Mesenteric fat pad (tissue), 1 donor: ENCODE data around the gene PTRHD1. TPM values are rescaled to one million over a fixed set of nuclear protein-coding genes. Genes with fewer than 3 reads are reported as not detected.
"Not testable (repeated sequence)": the region's sequence is repeated elsewhere in the genome, so short reads cannot be mapped to it uniquely, and the experiment has no call there.

Experiments
- DNase-seq: peaks from one replicate; pipeline ENCODE4 v3.0.0-alpha.2; 2020; ENCODE audit warnings: low spot score
- long read RNA-seq: library from polyadenylated mRNA; unstranded; transcript quantifications from one replicate; pipeline ENCODE4 v2.0.0, GENCODE V29; 2020
- total RNA-seq: library from RNA; stranded (reverse); fragmentation: NEBNext Ultra II Directional; extraction: Animal tissue kit (Norgen Biotek cat#: 25700); gene quantifications from one replicate; pipeline ENCODE4 v1.2.1, GENCODE V29; 2021
- donor health status: DM: yes; HTN: yes; CAD: no.

The PTRHD1 gene, protein sequence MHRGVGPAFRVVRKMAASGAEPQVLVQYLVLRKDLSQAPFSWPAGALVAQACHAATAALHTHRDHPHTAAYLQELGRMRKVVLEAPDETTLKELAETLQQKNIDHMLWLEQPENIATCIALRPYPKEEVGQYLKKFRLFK
- 12.9 TPM for total RNA-seq
- long read RNA-seq, transcript PTRHD1-201 (2 exons, 1,105 nt): major isoform, 8 of 8 reads
- long read RNA-seq, partial matches to known transcripts: 0 of 8 reads
- long read RNA-seq, other reads (novel, unspliced or antisense): 0 of 8 reads

DNA sequence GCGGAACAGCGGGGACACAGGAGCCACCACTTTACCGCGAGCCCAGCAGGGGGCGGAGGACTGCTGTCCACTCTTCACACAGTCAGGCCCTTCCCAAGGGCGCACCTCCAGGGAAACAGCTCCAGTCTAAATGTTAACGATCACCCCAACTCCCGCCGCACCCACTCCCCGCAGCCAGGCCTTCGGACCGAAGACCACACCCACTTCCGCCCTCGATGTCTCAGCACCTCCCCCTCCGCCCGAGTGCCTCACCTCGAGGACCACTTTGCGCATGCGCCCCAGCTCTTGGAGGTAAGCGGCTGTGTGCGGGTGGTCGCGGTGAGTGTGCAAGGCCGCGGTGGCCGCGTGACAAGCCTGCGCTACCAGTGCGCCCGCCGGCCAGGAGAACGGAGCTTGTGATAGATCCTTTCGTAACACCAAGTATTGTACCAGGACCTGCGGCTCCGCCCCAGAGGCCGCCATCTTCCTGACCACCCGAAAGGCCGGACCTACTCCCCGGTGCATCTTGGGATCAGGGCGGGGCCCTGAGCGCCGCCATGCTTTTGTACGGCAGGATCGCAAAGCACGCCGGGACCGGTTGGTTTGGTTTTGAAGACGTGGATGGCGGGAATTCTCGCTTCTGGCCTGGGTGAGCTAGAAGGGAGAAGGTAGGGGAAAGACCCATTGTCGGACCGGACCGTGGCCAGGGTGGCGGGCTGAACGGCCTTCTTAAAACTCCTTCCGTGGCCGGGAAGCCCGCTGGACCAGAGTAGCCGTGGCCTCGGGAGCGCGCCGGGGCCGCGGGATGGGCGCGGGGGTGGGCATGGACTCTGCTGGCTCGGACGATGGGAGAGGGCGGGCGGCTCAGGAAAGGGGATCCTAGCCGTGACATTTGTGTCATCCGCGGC is at the start of gene PTRHD1, which contains the start of gene CENPO:
TSS of gene PTRHD1 (minus strand) at position 518 of the 887 bp plus-strand sequence. CDS start at position 504, 14 bp downstream.
TSS of gene CENPO (plus strand) at position 552 of the 887 bp plus-strand sequence. CDS start 495 bp downstream, outside the sequence.
- DNase-seq: peak; percentile 97

DNA sequence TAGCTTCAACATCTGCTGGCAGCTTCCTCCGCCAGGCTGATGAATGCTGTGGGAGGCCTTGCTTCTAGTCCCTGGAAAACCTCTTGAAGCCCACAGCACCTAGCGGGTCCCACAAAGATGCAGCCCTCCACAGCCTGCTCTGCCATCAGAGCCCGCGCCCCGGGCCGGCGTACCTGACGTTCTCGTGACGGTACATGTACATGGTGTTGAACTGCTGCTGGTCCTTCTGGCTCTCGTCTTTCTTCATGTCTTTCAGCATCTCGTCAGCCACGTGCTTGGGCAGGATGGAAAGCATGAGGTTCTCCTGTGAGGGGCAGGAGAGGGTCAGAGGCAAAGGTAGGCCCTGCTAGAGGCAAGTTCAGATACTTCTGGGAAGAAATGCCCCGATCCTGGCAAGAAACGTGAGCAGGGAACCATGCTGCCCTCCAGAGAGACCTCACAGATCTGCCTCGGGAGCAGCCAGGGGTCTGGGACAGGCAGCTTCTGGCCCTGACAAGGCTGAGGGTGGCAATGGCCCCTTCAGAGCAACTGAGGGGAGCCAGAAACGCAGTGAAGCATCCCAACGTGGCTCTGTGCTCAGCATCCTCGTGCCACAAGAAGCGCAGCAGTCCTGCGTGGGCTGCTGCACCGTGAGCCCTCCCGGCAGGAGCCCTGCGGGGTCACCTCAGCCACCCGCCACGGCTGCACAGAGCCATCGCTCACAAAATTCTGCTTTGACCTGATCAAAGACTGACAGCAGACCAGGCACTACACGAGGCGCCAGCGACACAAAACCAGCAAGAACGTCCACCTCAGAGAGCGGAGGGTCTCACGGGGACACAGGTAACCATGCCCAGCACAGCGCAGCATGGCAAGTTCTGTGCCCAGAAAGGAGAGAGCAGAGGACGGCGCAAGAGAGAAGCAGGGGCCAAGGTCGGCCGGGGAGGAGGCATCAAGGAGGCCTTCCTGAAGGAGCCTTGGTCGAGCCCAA is 49.2 kb upstream of the PTRHD1 start:
- no peak for DNase-seq

DNA sequence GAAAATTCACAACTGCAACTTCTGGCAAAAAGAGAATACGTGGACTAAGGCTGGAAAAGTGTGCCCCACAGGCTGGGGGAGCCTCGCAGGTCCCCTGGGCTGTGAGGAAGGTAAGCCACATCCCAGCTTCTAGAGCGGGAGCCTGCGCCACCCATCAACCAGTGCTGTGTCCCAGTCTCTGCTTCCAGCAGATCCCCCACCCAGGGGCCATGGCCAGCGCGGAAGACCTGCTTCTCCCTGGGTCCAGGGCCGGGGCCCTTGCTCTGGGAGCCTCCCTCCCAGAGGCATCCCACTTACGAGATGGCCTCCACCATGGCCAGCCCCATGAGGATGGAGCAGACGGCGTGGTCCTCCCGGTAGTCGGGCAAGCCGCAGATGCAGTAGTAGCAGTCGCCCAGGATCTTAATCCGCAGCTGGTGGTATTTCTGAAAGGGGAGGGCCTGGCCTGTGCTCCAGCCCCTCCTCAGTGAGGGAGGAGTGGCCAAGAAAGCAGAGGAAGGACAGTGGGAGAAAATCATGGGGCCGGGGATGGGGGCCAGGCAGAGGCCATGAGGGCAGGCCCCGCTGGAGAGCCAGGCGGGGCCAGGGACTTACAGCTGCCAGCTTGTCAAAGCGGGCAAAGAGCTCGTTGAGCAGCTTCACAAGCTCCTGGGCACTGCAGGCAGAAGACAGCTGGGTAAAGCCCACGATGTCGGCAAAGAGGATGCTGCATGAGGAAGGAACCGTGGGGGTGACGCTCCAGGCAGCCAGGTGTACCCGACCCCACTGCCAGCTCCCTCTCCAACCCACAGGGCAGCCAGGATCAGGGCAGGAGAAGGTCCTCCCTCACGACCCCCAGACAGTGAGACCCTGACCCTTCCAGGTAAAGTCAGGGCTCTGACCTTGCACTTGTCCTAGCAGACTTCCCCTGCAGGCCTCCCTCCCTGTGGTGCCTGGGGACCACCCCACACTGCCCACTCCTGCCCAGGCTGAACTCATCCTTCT is 48.1 kb upstream of the PTRHD1 start:
- no peak for DNase-seq

DNA sequence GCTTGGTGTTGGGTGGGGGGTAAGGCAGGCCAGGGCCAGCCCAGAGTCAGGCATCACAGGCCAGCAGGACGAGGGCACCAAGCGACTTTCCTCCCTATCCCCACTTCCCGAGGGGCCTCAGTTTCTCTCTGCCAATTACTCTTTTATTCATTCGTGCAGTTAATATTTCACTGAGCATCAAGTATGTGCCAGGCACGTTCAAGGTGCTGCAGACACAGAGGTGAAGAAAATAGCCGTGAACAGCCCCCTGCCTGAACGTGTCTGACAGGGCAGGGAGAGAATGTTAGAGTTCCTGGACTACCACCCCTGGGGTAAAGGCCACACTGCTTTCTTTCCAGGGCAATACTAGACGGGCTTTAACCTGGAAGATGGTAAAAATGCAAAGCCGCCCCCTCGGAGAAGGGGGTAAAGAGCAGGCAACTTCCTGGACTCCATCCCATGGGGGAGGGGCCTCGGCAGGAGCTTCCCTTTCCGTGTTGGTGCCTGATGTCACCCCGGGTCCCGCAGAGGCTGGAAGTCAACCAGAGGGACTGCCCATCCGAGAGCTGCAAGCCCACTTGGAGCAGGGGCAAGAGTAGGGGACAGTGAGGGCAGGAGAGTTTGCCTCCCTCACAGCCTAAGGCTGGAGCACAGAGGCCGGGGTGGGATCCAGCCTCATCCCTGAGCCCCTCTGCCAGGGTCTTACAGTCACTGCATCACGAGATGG is 47.1 kb upstream of the PTRHD1 start:
- no peak for DNase-seq

DNA sequence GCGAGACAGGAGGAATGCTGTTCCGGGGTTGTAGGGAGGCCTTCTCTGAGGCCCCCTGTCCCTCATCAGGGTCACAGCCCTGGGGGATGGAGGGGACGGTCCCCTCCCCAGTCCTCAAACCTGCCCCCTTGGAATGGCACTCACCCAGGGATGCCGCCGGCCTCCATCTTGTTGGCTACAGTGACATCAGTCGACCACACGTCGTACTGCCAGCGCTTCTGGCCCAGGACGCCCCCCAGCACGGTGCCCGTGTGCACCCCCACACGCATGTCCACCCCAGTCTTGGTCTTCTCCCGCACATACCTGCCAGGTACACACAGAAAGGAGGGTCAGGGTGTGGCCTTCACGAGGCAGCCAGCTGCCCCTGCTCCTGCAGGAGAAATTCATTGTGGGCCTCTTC is 46.5 kb upstream of the PTRHD1 start:
- no peak for DNase-seq

DNA sequence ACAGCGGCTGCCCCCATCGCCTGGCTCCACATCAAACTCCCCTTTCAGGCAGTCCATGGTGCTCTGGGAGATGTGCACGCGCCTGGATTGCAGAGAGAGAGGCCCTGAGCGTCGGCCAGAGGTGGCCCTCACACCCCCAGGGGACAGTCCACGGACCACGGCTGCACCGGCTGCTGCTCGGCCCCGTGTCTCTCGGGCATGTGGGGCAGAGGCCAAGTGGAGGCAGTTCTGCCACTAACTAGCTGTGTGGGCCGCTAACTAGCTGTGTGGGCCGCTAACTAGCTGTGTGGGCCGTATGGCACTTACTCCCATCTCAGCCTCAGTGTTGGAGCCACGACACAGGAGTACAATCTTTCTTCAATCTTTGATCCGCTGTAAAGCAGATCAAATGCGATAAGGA is 45.4 kb upstream of the PTRHD1 start:
- DNase-seq: no peak

DNA sequence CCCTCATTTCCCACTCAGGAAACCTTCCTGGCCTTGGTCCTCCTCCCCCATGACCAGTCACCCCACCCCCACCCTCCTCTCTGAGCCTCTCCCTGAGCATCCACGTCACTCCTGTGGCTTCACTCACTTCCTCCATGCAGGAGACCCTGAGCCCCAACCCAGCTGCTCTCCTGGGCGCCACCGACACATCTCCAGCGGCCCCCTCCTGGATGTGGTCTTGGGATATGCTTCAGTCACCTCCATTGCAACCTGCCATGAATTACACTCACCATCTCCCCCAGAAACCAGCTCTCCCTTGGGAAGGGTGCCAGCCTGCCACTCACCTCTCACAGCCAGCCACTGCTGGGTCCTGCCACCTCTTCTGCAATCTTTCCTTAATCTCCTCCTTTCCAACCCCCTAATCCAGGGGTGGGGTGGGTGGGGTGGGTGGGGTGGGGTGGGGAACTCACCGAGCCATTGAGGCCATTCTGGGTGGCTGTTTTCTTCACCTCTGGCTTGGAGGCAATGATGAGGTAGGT is 44.9 kb upstream of the PTRHD1 start:
- no peak for DNase-seq

DNA sequence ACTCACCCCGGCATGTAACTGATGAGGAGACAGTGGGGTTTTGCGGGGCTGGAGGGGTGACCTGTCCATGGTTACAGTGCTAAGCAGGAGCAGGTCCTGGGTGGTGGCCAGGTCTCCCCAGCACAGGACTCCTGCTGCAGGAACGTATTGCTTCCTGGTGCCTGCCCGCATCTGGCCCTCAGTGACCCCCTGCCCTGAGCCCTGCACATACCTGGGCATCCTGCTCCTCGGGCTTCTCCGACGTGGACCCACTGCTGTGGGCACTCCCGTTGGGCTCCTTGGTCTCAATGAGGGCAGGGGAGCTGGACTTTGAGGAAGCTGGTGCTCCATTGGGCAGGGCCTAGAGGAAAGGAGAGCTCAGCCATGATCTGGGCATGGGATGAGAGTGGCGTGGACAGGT is 43.5 kb upstream of the PTRHD1 start:
- DNase-seq: no peak

DNA sequence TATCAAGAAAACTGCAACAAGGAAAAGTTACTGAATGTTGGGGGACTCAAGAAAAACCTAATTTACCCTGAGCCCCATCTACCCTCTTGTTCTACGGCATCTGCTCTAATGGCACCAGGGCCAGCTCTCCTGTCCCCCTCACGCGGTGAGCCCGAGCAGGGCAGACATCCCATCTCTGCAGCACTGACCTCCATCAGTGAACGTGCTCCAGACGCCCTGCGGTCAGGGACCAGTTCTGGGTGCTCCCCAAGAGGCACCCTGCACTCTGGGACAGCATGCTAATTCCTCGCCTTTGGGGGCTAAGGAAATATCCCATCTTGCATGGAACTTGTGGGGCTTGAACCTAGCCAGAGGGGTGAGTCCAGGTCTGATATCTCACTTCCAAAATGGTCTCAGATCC is 43.0 kb upstream of the PTRHD1 start:
- DNase-seq: no peak

DNA sequence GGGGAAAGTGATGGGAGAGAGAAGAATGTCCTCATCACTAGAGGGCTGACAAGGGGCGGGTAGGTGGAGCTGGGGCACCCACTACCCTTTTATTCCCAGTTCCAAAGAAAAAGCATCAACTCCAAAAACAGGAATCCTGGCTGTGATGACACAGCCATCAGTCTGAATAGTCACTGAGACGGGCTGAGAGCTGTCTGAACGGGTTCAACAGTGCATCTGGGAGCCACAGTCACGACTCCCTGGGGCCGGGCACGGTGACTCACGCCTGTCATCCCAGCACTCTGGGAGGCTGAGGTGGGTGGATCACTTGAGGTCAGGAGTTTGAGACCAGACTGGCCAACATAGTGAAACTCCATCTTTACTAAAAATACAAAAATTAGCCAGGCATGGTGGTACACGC is 42.2 kb upstream of the PTRHD1 start:
- not testable (repeated sequence) for DNase-seq

DNA sequence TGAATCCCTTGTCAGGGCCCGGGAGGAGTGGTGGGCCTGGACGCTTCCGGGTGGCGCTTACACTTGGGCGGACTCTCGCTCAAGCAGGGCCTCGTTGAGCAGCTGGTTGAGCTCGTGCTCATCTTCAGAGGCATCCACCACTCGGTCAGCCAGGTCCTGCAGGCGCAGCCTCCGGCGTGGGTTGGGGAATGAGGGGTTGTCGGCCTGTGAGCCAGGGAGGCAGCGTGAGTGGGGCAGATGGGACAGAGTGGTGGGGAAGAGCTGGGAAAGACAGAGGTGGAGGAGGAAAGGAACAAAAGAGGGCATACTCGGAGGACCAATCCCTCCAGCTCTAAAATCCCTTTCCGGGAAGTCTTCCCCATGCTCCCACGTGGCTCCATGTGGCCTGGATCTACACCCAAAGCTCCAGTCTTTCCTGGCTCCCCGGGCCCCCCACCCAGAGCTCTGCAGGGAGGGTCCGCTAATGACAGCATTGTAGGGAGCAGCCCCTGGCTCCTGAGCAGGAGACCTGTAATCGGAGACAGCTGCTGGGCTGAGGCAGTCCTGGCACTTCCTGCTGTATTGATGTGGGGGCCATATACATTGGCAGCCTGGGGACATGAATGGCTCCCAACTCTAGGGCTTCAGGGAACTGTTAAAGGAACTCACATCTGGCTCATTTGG is 41.7 kb upstream of the PTRHD1 start:
- no peak for DNase-seq

DNA sequence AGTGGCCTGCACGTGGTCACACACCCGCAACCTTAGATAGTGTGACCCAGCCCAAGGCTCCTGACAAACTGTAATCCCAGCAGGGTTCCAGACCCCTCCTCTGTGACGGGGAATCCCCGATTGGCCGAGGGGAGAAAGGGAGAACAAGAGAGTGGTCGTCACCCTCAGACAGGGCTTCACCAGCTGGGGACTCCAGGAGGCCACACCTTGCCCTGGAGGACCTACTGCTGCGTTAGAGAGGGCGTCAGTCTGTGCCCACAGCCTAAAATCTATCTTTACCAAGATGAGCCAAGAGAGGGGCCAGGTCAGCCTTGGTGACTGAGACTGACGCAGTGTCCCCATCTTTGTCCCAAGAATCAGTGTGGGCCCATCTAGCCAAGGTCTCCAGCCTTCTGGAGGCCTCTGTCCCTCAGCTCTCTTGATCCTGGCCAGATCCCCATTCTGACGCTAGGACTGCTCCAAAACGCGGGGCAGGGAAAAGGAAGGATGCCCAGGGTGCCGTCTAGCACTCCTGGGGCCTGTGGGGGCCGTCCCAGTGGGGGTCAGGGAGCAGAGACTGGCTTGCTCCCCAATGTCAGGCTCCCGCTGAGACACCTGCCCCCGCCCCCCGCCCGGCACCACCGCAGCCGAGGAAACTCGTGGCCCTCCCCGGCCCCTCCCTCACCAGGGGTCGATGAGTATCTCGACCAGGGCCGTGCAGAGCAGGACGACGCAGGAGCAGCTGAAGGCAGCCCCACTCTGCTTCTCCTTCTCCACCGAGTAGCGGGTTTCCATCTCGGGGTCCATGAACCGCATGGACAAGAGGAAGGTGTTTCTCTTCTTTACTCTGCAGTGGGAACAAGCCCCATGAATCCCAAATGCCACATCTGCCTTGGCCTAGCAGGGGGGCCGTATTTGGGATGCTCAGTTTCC is 40.9 kb upstream of the PTRHD1 start:
- DNase-seq: no peak

DNA sequence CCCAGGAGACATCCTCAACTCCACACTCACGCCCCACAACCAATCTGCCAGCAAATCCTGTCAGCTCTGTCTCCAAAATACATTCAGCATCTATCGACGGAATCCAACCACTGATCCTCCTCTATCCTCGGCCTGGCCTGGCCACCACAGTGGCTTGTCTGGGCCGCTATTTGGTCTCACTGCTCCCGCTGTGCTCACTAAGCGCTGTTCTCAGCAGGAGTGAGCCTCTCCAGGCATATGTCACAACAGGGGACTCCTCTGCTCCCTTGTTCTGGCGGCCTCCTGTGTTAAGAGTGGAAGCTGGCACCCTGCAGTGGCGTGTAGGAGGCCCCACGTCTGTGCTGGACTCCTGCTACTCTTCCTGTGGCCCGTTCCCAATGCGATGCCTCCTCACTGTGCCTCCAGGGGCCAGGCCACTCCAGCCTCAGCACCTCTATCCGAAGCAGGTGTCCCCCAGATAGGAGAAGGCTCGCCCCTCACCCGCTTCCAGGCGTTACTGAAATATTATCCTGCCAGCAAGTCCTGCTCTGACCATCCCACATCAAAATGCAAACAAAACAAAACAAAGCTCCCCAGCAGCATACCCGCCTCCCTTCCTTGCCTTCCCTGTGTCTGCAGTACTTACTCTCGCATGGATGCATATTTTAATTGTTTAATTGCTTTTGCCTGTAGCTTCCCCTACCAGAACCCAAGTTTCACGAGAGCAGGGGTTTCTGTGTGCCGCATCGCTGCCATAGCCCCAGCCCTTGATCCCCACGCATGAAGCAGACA is 39.9 kb upstream of the PTRHD1 start:
- no peak for DNase-seq

DNA sequence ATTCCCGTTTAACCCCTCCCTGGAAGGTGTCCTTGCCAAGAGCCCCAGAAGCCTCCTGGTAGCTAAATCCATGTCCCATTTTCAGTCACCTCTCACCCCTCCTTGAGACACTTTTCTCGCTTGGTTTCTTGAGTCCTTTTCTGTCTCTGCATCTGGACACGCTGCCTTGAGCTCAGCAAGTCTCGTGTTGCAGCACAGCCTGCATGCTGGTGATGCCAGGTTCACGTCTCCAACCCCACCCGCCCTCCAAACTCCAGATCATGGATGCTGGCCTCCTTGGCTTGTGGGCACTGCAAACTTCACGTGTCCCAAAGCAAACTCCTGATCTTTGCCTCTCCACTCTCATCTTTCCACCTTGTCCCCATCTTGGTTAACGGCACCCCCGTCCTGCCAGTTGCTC is 39.3 kb upstream of the PTRHD1 start:
- DNase-seq: no peak

DNA sequence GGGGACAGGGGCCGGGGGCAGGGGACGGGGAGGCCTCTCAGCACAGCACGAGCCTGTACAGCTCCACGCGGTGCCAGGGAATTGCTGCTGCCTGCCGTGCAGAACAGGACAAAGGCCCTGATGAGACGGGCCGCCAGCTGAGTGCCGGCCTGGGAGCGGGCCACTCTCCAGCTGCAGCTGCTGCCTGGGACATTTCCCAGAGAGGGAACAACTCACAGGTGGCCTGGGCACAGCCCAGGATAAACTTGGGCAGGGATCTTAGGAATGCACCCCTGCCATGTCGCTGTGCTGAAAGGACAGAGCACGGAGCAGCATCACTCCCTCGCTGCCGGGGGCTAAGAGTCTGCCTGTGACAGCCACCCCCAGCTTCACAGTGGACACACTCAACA is 38.9 kb upstream of the PTRHD1 start:
- peak; percentile 71 for DNase-seq

DNA sequence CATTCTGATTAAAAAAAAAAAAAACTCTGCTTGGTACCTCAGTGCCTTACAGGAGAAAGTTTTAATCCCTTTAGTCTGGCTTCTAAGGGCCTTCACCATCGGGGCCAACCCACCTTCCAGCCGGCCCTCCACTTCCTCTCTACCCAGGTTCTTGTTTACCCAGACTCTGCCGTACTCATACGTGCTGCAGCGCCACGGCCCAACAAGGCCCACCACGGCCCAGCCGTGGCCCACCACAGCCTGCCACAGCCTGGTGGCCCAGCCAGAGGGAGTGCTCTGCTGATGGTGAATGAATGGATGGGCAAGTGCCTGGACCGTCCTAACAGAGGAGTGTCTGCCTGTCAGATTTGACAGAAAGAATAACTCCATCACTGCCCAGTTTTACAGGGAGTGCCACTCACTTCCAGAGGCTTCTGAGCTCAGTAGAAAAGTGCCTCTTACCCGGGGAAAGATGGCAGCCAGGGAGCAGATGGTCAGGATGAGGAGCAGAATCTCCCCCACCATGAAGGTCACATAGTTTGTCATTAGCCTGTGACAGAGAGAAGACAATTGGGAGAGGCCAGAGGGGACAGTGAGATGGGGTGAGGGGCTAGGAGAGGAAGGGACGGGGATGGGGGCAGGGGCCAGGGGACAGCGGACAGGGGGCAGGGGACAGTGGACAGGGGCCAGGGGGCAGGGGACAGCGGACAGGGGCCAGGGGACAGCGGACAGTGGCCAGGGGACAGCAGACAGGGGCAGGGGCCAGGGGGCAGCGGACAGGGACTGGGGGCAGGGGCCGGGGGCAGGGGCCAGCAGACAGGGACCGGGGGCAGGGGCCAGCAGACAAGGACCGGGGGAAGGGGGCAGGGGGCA is 38.3 kb upstream of the PTRHD1 start:
- DNase-seq: peak; percentile 71
